A673 (cell line): ENCODE data around the gene ASCL2.

Experiments
- EZH2 ChIP-seq: fragments of 200-600 bp; sonication (generic); IDR thresholded peaks from 2 replicates; pipeline ENCODE4 v1.6.1; 2017; ENCODE audit warnings: borderline replicate concordance, low read depth, mild to moderate bottlenecking, mixed read lengths, antibody characterized with exemption, low read length; ENCODE audit not compliant: poor library complexity, severe bottlenecking
- TF ChIP-seq, protein P1 (sequence below): fragments of 300-800, 200-600 bp; sonication (generic); conservative IDR thresholded peaks from 2 replicates; pipeline ENCODE4 v1.5.1; 2017; ENCODE audit warnings: low read depth, mild to moderate bottlenecking, antibody characterized with exemption, low read length, moderate library complexity, mixed read lengths

- TF ChIP-seq, protein P1, sequence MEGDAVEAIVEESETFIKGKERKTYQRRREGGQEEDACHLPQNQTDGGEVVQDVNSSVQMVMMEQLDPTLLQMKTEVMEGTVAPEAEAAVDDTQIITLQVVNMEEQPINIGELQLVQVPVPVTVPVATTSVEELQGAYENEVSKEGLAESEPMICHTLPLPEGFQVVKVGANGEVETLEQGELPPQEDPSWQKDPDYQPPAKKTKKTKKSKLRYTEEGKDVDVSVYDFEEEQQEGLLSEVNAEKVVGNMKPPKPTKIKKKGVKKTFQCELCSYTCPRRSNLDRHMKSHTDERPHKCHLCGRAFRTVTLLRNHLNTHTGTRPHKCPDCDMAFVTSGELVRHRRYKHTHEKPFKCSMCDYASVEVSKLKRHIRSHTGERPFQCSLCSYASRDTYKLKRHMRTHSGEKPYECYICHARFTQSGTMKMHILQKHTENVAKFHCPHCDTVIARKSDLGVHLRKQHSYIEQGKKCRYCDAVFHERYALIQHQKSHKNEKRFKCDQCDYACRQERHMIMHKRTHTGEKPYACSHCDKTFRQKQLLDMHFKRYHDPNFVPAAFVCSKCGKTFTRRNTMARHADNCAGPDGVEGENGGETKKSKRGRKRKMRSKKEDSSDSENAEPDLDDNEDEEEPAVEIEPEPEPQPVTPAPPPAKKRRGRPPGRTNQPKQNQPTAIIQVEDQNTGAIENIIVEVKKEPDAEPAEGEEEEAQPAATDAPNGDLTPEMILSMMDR = no peak
- TF ChIP-seq EZH2 = no peak
These were observed 614 bp upstream of the ASCL2 start for GRCh38 chr11:2271077-2271326.
